Hippocampal formation (tissue), 2 donors: ENCODE measurements around the gene LRRC37A3.
"Not testable (repeated sequence)": the region's sequence is repeated elsewhere in the genome, so short reads cannot be mapped to it uniquely, and the experiment has no call there.

ENCODE experiments used
- DNase-seq, 2 donors: peaks; one replicate each; lab custom pipeline; 2025; lab: John Stamatoyannopoulos, UW

The LRRC37A3 gene

DNA sequence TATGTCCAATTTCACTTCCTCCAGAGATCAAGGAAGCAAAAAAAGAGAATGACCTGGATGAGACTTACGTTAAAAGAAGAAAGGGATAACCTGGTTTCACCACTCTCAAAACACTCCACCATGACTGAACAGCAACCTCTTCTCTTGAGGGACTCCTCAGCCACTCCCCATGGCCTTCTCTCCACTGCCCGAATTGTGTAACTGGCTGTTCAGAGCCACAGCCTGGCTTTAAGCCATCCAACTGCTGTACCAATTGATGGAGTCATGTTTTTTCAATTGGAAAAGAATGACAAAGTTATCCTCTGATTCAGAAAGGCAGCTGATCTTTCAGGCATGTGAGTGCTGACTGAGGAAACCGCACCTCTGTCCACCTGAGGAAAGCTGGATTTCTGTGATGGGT lies 85.2 kb downstream of the LRRC37A3 start:
- not testable (repeated sequence) for DNase-seq

DNA sequence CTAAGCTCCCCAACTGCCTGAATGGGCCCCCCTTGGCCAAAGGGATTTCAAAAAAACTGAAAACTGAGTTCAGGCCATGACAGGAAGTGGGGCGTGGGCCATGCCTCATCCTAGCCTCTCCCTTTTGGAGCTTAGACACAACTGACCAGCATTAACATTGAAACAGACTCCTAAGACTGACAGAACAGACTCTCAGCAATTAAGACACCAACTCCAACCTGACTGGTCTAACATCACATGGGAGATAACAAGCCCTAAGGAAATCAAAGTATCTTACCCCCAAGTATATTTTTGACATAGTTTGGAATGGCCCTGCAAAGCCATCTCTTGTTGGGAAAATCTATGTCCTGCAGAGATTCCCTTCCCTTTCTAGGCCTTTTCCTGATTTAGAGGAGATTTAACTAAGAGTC lies 88.6 kb downstream of the LRRC37A3 start:
- DNase-seq: not testable (repeated sequence)

DNA sequence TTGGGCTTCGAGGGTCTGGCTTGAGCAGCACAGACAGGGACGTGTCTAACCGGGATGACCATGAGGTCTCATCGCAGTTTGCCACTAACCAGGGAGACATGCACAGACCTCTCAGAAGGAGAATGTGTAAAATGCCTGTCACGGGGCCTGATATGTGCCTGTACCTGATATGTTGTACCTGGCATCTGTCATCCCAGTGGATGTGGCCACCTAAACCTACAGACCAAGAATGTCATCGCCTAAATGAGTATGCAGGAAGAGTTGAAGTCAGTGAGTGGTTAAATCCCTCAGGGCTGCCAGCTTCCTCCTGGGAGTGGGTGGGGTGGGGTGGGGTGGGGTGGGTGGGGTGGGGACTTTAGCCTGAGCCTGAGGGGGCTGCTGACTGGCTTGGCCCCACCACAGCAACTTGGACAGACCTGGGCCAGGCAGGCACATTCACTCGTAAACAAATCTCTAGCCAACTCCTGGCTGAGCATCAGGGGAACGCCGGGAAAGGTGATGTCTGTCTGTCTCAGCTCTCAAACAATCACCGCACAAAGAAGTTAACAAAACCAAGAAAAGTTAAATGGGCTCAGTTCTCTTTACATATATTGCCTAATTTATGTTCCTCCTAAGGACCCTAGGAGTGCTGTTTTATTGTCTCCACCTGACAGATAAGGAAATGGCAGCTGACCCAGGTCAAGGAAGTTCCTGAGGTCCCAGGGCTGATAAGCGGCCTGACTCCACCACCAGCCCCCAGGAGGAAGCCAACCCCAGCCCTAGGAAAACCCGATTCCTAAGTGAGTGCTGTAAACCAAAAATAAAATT lies 89.3 kb downstream of the LRRC37A3 start:
- not testable (repeated sequence) for DNase-seq

DNA sequence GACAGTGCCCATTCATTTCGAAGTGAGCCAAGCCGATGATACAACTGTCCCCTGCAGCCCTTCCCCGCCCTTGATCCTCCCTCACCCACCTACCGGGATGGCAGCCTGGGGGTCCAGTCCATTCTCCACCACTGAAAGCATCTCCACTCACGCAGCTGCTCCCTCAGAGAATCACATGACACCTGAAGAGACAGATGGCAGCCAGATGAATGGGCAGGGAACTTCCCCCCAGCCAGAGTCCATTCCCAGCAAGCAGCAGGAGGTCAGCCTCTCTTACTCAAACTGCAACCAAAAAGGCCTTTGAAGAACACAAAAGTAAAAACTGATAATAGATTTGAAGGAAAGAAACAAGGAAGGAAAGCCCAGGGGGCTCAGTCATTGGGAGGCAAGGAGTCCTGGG lies 90.2 kb downstream of the LRRC37A3 start:
- DNase-seq: not testable (repeated sequence)

DNA sequence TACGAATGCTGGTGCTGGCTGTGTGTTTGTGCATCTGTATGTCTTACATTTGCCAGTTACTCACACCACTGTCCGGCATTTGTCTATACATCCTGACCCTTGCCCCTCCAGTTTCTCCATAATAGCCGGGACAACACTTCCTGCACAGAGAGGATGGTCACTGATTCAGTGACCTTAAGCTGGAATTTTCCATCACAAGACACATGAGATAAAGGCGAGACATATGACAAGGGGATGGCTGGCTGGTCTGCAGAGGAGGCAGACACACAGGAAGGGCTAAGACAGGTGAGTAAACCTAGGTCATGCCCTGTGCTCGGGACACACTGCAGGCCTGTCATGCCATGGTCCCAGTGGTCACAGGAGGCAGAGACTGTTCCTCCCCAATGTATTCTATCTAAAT lies 100.4 kb downstream of the LRRC37A3 start:
- DNase-seq: not testable (repeated sequence)

DNA sequence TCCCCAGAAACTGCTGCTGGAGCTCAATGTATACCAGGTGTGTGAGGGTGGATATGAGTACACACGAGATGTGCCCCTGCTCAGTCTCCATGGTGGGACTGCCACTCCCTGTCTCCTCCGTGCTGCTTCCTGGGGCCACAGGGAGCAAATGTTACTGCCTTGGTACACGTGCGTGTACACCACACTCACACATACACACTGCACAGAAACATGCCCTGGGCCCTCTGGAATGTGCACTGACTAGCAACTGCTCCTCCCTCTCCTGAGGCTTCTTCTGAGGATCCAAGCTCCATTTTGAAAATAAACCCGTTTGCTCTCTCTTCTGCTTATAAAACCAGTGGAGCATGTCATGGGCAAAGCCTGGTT lies 103.5 kb downstream of the LRRC37A3 start:
- not testable (repeated sequence) for DNase-seq

DNA sequence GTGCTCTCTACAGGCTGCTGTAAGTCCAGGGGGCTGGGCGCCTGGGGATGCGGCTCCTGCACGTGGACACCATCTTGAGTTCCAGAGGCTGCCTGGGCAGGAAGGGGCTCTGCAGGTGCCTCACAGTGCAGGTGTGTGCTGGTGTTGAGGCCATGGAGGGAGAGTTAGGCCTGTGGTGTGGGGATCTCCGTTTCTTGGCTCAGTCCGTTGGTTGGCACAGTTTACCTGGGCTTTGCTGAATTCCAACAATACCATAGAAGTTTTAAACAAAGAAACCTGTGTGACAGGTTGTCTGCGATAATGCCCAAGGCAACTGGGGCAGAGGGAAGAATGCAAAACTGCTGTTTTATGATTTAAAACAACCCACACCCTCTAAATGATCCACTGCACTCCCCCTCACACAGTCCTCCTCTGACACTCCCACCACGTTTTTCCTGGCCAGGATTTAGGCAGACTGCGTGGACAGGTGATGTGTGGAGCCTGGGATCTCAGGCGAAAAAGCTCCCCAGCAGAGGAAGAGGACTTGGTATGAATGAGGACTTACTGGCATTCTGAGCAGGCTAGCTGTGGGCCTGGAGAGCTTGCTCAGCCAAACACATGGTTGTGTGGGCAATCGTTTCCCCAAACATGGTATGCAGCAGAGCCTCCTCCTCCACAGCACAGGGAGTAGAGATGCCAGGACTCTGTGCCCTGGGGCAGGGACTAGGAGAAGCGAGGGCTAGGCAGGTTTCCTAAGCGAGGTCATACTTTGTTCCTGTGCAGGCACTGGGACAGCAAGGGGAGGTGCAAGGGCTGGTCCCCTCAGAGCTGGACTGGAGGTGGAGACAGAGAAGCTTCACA lies 104.1 kb downstream of the LRRC37A3 start:
- DNase-seq: not testable (repeated sequence)

DNA sequence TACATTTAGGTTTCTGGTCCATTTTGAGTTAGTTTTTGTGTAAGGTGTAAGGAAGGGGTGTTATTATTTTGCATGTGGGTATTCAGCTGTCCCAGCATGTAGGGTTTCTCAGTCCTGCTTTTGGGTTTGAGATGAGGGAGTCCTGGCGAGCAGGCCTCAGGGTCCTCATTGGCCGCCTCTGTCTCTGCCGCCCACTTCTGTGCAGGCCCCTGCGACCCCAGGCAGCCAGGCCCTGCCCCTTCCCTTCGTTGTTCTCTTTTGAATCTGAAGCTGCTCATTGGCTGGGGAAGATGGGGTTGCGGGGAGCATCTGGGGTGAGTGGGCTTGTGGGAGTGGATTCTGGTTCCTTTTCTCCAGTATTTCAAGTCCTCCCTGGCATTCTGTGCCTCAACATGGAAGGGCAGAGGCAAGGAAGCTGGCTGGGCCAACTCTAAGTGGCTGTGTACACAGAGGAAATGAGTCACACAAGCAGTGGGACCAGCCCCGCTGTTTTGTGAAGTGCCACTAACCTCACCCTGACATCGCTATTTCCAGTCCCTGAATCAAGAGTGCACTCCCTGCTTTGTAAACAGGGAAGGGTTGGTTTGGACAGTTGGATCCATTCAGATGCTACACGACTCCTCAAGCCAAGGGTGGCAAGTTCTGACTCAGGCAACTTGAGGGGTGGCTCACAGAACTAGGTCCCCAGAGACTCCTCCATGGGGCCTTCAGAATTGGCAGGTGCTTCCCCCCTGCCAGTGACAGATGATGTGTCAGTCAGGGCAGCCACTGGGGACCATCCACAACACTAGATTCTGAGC lies 110.9 kb downstream of the LRRC37A3 start:
- DNase-seq: not testable (repeated sequence)
